ENCODE measurements around the gene MT1A.

The MT1A gene

DNA sequence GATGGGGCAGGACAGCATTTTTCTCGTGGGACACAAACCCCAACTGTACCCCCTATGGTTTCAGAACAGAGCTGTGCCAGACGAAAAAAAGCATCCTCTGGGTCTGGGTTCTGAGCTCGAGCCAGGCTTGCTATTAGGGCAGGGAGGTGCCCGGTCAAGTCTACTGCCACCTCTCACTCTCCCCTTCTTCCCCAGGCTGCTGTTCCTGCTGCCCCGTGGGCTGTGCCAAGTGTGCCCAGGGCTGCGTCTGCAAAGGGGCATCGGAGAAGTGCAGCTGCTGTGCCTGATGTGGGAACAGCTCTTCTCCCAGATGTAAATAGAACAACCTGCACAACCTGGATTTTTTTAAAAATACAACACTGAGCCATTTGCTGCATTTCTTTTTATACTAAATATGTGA lies 11.8 kb upstream of the MT1A start:
- Histone ChIP-seq H3K27me3 (ENCODE audit: control insufficient read depth, insufficient read depth, low read length) (peaks cover 2% of the 10 kb centered on the region), H3K27ac (ENCODE audit: low read depth, low read length) (peak overlapping the region; percentile 98), H3K9ac (ENCODE audit: low read length) (peak overlapping the region; percentile 88), H3K4me3 (ENCODE audit: low read length) (peak overlapping the region; percentile 81), H3K36me3 (ENCODE audit: control insufficient read depth, insufficient read depth, low read length) (no peaks in the 10 kb centered on the region), H3K4me1 (ENCODE audit: control insufficient read depth, insufficient read depth, low read length) (peaks cover 6% of the 10 kb centered on the region)

DNA sequence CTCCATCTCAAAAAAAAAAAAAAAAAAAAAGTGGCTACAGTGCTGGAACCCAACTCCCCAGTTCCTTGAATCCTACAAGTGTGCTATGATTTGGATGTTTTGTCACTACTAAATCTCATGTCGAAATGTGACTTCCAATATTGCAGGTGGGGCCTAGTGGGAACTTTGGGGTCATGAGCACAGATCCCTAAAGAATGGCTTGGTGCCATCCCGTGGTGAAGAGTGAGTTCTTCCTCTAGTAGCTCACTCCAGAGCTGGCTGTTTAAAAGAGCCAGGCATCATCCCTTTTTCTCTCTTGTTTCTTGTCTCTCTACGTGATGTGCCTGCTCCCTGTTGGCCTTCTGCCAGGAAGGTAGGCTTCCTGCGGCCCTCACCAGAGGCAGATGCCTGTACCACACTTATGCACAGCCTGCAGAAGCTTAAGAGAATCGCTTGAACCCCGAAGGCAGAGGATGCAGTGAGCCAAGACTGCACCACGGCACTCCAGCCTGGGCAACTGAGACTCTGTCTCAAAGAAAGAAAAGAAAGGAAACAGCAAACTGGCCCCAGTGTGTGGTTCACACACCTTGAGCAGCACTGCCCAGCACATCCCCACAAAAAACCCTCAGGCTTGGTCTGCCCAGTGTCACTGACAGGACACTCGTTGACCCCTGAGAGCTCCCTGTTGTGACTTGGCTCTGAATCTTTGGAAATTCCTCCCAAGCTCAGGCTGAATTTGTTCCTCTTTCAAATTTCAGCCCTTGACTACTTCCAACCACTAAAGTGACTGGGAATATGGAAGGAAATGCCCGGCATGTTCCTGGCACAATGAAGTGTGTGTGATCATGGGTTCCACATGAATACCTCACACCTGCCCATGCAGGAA lies 9.7 kb upstream of the MT1A start:
- Histone ChIP-seq H3K27me3 (ENCODE audit: control insufficient read depth, insufficient read depth, low read length) (peaks cover 7% of the 10 kb centered on the region), H3K4me1 (ENCODE audit: control insufficient read depth, insufficient read depth, low read length) (peaks cover 6% of the 10 kb centered on the region), H3K27ac (ENCODE audit: low read depth, low read length) (no peak overlapping the region), H3K4me3 (ENCODE audit: low read length) (no peak overlapping the region), H3K36me3 (ENCODE audit: control insufficient read depth, insufficient read depth, low read length) (no peaks in the 10 kb centered on the region), H3K9ac (ENCODE audit: low read length) (no peak overlapping the region)

DNA sequence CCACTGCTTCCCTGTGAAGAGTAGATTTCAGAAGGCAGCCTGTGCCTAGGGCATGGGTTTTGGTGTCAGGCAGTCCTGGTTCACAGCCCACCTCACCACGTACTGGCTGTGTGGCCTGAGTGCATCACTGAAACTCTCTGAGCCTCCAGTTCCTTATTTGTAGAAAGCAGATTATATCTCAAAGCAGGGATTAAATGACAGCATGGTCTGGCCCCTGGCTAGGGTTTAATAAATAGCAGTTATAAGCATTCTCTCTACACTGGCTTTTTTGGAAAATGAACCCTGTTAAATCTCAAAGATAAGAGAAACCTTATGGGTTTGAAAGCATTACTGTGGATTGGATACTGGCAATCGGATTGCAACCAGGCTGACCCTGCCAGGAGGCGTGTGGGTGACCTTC lies 8.9 kb upstream of the MT1A start:
- H3K4me1 ChIP-seq (ENCODE audit: control insufficient read depth, insufficient read depth, low read length), result peaks cover 6% of the 10 kb centered on the region
- H3K36me3 ChIP-seq (ENCODE audit: control insufficient read depth, insufficient read depth, low read length), result no peaks in the 10 kb centered on the region
- H3K4me3 ChIP-seq (ENCODE audit: low read length), result no peak overlapping the region
- no peak overlapping the region for H3K27ac ChIP-seq (ENCODE audit: low read depth, low read length)
- no peak overlapping the region for H3K9ac ChIP-seq (ENCODE audit: low read length)
- peaks cover 7% of the 10 kb centered on the region for H3K27me3 ChIP-seq (ENCODE audit: control insufficient read depth, insufficient read depth, low read length)

DNA sequence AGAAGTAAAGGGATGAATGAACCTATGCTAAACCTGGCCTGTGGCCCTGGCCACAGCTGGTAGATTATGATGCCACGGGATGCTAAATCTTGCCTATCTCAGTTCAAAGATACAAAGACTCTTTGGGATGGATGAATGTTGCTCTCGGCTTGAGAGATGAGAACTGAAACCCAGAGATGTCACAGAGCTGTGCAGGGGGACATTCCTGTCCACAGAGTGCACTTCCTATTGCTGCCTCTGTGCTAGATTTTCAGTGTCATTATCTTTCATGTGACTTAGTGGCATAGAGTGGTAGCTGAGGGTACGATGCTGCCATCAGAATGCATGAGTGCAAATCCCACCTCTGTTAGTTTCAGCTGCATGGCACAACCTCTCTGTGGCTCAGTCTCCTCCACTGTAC lies 8.3 kb upstream of the MT1A start:
- no peaks in the 10 kb centered on the region for H3K36me3 ChIP-seq (ENCODE audit: control insufficient read depth, insufficient read depth, low read length)
- H3K9ac ChIP-seq (ENCODE audit: low read length), result no peak overlapping the region
- peaks cover 10% of the 10 kb centered on the region for H3K27me3 ChIP-seq (ENCODE audit: control insufficient read depth, insufficient read depth, low read length)
- peaks cover 6% of the 10 kb centered on the region for H3K4me1 ChIP-seq (ENCODE audit: control insufficient read depth, insufficient read depth, low read length)
- H3K27ac ChIP-seq (ENCODE audit: low read depth, low read length), result no peak overlapping the region
- H3K4me3 ChIP-seq (ENCODE audit: low read length), result no peak overlapping the region

DNA sequence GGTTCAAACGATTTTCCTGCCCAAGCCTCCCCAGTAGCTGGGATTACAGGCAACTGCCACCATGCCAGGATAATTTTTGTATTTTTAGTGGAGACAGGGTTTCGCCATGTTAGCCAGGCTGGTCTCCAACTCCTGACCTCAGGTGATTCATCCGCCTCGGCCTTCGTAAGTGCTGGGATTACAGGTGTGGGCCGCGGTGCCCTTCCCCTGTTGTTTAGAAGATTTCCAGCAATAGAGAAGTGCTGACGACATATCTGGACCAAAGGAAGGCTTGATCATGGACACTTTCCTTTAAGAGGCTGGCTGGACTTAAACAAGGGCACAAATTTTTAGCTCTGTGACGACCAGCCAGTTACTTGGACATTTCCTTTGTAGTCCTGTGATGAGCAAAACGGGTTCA lies 7.3 kb upstream of the MT1A start:
- Histone ChIP-seq H3K4me1 (ENCODE audit: control insufficient read depth, insufficient read depth, low read length) (peaks cover 6% of the 10 kb centered on the region), H3K27me3 (ENCODE audit: control insufficient read depth, insufficient read depth, low read length) (peaks cover 14% of the 10 kb centered on the region), H3K36me3 (ENCODE audit: control insufficient read depth, insufficient read depth, low read length) (no peaks in the 10 kb centered on the region), H3K9ac (ENCODE audit: low read length) (no peak overlapping the region), H3K27ac (ENCODE audit: low read depth, low read length) (peak overlapping the region; percentile 15), H3K4me3 (ENCODE audit: low read length) (no peak overlapping the region)

DNA sequence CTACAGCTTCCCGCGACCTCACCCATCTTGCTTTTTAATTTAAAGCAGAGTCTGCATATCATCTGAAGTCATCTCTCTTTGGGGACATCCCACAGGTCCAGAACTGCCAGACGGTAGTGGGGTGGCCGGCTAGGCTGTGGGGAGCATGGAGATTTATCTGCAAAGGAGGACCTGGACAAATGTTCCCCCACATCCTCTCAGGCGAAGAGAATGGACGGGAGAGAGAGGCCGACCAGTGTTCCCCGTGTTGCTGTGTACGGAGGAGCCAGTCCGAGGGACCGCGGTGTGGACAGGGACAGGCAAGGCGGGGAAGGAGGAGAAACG lies 6.7 kb upstream of the MT1A start:
- Histone ChIP-seq H3K9ac (ENCODE audit: low read length) (no peak overlapping the region), H3K4me3 (ENCODE audit: low read length) (peak overlapping the region; percentile 62), H3K36me3 (ENCODE audit: control insufficient read depth, insufficient read depth, low read length) (no peaks in the 10 kb centered on the region), H3K27me3 (ENCODE audit: control insufficient read depth, insufficient read depth, low read length) (peaks cover 18% of the 10 kb centered on the region), H3K27ac (ENCODE audit: low read depth, low read length) (peak overlapping the region; percentile 68), H3K4me1 (ENCODE audit: control insufficient read depth, insufficient read depth, low read length) (peaks cover 3% of the 10 kb centered on the region)

DNA sequence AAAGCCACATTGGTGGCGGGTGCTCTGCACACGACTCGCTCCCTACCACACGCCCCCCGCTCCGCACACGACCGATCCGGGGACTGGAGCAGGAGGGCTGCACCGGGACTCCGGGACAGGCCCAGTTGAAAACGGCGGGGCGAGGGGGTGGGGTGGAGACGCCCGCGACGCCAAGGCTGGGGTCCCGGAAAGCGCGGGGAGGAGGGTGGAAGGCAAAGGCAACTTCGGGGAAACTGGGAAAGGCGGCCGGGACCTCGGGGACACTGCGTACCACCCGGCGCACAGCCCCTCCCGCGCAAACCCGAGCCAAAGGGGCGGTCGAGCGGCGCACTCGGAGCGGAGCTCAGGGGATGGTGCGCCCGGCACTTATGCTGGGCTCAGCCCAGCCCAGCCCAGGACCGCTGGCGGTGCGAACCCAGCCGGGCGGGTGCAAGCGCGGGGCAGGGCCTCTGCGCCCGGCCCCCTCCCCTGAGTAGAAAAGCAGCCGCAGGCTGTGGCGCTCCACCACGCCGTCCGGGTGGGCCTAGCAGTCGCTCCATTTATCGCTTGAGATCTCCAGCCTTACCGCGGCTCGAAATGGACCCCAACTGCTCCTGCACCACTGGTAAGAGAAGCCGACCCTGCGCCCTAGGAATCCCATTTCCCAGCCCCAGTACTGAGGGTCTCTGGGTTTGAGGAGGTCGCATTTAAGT lies 6.2 kb upstream of the MT1A start, which contains the start of gene MT1M:
Gene MT1M (plus strand): TSS at position 504 of the 692 bp plus-strand sequence. CDS start 73 bp downstream, at position 577.
- Histone ChIP-seq H3K27ac (ENCODE audit: low read depth, low read length) (peak within 1 kb of the TSS; percentile 68), H3K4me1 (ENCODE audit: control insufficient read depth, insufficient read depth, low read length) (no peaks in the 10 kb centered on the region), H3K9ac (ENCODE audit: low read length) (peak within 1 kb of the TSS; percentile 68), H3K27me3 (ENCODE audit: control insufficient read depth, insufficient read depth, low read length) (peaks cover 19% of the 10 kb centered on the region), H3K36me3 (ENCODE audit: control insufficient read depth, insufficient read depth, low read length) (no peaks in the 10 kb centered on the region), H3K4me3 (ENCODE audit: low read length) (peak within 1 kb of the TSS; percentile 62)

DNA sequence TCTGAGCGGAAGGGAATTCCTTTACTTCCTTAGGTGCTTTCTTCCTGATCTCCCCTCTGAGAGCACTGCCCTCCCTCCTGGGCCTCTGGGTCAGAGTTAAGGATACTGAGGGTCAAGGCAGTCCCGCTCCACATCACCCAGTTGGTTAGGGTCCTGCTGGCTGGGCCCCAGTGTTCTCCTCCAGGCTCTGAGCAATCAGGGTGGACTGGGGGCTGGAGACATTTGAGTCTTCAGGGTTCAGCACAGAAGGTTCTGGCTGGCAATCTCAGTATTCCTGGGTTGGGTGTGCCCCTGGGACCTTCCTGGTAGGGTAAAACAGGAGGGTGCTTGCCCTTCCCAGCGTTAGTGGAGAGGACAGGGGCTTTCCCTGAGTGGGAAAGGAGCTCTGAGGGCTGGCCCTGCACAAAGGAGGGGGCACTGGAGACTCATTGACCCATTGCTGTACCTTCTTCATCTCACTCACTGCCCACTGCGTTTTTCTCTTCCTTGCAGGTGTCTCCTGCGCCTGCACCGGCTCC lies 5.6 kb upstream of the MT1A start:
- peak overlapping the region; percentile 62 for H3K4me3 ChIP-seq (ENCODE audit: low read length)
- H3K9ac ChIP-seq (ENCODE audit: low read length), result peak overlapping the region; percentile 68
- no peaks in the 10 kb centered on the region for H3K4me1 ChIP-seq (ENCODE audit: control insufficient read depth, insufficient read depth, low read length)
- peak overlapping the region; percentile 2 for H3K27ac ChIP-seq (ENCODE audit: low read depth, low read length)
- H3K36me3 ChIP-seq (ENCODE audit: control insufficient read depth, insufficient read depth, low read length), result no peaks in the 10 kb centered on the region
- H3K27me3 ChIP-seq (ENCODE audit: control insufficient read depth, insufficient read depth, low read length), result peaks cover 21% of the 10 kb centered on the region

DNA sequence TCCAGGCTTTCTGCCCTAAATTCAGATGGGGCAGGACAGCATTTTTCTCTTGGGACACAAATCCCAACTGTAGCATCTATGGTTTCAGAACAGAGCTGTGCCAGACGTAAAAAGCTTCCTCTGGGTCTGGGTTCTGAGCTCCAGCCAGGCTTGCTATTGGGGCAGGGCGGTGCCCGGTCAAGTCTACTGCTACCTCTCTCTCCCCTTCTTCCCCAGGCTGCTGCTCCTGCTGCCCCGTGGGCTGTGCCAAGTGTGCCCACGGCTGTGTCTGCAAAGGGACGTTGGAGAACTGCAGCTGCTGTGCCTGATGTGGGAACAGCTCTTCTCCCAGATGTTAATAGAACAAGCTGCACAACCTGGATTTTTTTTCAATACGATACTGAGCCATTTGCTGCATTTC lies 4.9 kb upstream of the MT1A start:
- no peak overlapping the region for H3K9ac ChIP-seq (ENCODE audit: low read length)
- H3K36me3 ChIP-seq (ENCODE audit: control insufficient read depth, insufficient read depth, low read length), result no peaks in the 10 kb centered on the region
- H3K27ac ChIP-seq (ENCODE audit: low read depth, low read length), result no peak overlapping the region
- no peaks in the 10 kb centered on the region for H3K4me1 ChIP-seq (ENCODE audit: control insufficient read depth, insufficient read depth, low read length)
- H3K4me3 ChIP-seq (ENCODE audit: low read length), result peak overlapping the region; percentile 62
- H3K27me3 ChIP-seq (ENCODE audit: control insufficient read depth, insufficient read depth, low read length), result peaks cover 28% of the 10 kb centered on the region

DNA sequence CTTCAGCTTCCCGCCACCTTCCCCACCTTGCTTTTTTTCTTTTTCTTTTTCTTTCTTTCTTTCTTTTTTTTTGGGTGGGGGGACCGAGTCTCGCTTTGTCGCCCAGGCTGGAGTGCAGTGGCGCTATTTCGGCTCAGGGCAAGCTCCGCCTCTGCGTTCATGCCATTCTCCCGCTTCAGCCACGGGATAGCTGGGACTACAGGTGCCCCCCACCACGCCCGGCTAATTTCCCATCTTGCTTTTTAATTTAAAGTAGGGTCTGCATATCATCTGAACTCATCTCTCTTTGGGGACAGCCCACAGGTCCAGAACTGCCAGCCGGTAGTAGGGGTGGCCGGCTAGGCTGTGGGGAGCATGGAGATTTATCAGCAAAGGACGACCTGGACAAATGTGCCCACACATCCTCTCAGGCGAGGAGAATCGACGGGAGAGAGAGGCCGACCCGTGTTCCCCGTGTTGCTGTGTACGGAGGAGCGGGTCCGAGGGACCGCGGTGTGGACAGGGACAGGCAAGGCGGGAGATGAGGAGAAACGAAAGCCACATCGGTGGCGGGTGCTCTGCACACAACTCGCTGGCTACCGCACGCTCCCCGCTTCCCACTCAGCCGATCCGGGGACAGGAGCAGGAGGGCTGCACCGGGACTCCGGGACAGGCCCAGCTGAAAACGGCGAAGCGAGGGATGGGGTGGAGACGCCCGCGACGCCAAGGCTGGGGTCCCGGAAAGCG lies 3.6 kb upstream of the MT1A start:
- H3K4me1 ChIP-seq (ENCODE audit: control insufficient read depth, insufficient read depth, low read length), result no peaks in the 10 kb centered on the region
- H3K27me3 ChIP-seq (ENCODE audit: control insufficient read depth, insufficient read depth, low read length), result peaks cover 37% of the 10 kb centered on the region
- H3K36me3 ChIP-seq (ENCODE audit: control insufficient read depth, insufficient read depth, low read length), result no peaks in the 10 kb centered on the region
- H3K9ac ChIP-seq (ENCODE audit: low read length), result no peak overlapping the region
- H3K4me3 ChIP-seq (ENCODE audit: low read length), result peak overlapping the region; percentile 16
- H3K27ac ChIP-seq (ENCODE audit: low read depth, low read length), result no peak overlapping the region

DNA sequence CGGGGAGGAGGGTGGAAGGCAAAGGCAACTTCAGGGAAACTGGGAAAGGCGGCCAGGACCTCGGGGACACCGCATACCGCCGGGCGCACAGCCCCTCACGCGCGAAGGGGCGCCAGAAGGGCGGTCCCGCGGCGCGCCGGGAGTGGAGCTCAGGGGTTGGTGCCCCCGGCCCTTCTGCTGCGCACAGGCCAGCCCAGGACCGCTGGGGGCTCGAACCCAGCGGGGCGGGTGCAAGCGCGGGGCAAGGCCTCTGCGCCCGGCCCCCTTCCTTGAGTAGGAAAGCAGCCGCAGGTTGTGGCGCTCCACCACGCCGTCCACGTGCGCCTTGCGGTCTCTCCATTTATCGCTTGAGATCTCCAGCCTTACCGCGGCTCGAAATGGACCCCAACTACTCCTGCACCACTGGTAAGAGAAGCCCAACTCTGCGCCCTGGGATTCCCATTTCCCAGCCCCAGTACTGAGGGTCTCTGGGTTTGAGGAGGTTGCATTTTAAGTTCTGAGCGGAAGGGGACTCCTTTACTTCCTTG lies 3.0 kb upstream of the MT1A start:
- Histone ChIP-seq H3K4me1 (ENCODE audit: control insufficient read depth, insufficient read depth, low read length) (no peaks in the 10 kb centered on the region), H3K9ac (ENCODE audit: low read length) (no peak overlapping the region), H3K4me3 (ENCODE audit: low read length) (peak overlapping the region; percentile 16), H3K27ac (ENCODE audit: low read depth, low read length) (no peak overlapping the region), H3K27me3 (ENCODE audit: control insufficient read depth, insufficient read depth, low read length) (peaks cover 37% of the 10 kb centered on the region), H3K36me3 (ENCODE audit: control insufficient read depth, insufficient read depth, low read length) (no peaks in the 10 kb centered on the region)
